NAMALWA (cell line): ENCODE measurements around the gene SDC1.
"Not testable (repeated sequence)": the region's sequence is repeated elsewhere in the genome, so short reads cannot be mapped to it uniquely, and the experiment has no call there.

Experiments
- DNase-seq: peaks from one replicate; pipeline ENCODE4 v3.0.0-alpha.2; 2015; ENCODE audit warnings: low spot score

SDC1 gene

GRCh38 chr2:20196657-20197161 is 28.2 kb downstream of the SDC1 start:
- DNase-seq = no peak

- no peak for DNase-seq
These were observed 28.8 kb downstream of the SDC1 start for GRCh38 chr2:20196053-20196656.

- DNase-seq = no peak
These were observed 29.4 kb downstream of the SDC1 start for GRCh38 chr2:20195431-20196033.

- DNase-seq = not testable (repeated sequence)
These were observed 29.9 kb downstream of the SDC1 start for GRCh38 chr2:20195016-20195411.

GRCh38 chr2:20194097-20195015 is 30.6 kb downstream of the SDC1 start:
- no peak for DNase-seq

GRCh38 chr2:20193185-20193584 is 31.7 kb downstream of the SDC1 start:
- no peak for DNase-seq

- DNase-seq = no peak
These were observed 32.1 kb downstream of the SDC1 start for GRCh38 chr2:20192781-20193180.

- DNase-seq = no peak
These were observed 33.0 kb downstream of the SDC1 start for GRCh38 chr2:20191714-20192569.

- peak; percentile 51 for DNase-seq
These were observed 33.8 kb downstream of the SDC1 start for GRCh38 chr2:20190876-20191713.

GRCh38 chr2:20190170-20190569 is 34.8 kb downstream of the SDC1 start:
- DNase-seq = no peak

GRCh38 chr2:20189299-20189931 is 35.5 kb downstream of the SDC1 start:
- no peak for DNase-seq

GRCh38 chr2:20188851-20189250 is 36.1 kb downstream of the SDC1 start:
- DNase-seq = no peak

GRCh38 chr2:20188201-20188600 is 36.7 kb downstream of the SDC1 start:
- no peak for DNase-seq

- DNase-seq = no peak
These were observed 37.6 kb downstream of the SDC1 start for GRCh38 chr2:20187331-20187730.

GRCh38 chr2:20186855-20187187 is 38.1 kb downstream of the SDC1 start:
- no peak for DNase-seq

GRCh38 chr2:20186078-20186854 is 38.7 kb downstream of the SDC1 start:
- DNase-seq = no peak

GRCh38 chr2:20185176-20186022 is 39.5 kb downstream of the SDC1 start:
- no peak for DNase-seq

- no peak for DNase-seq
These were observed 40.6 kb downstream of the SDC1 start for GRCh38 chr2:20184067-20184938.
